A204.1 (cell line): Measurements from ENCODE around the gene NOX4.
"Not testable (repeated sequence)": the region's sequence is repeated elsewhere in the genome, so short reads cannot be mapped to it uniquely, and the experiment has no call there.

Experiments used
- FAIRE-seq: peaks from 2 replicates; lab custom pipeline; 2012; peaks lifted over from hg19 to GRCh38; lab: Jason Lieb, UNC

Gene NOX4

DNA sequence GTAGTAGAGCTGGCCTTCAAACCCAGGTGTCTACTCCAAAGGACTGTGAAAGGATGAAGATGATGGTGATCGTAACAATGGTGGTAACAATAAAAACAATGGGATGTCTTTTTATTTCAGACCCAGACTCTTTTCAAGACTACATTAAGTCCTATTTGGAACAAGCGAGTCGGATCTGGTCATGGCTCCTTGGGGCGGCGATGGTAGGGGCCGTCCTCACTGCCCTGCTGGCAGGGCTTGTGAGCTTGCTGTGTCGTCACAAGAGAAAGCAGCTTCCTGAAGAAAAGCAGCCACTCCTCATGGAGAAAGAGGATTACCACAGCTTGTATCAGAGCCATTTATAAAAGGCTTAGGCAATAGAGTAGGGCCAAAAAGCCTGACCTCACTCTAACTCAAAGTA is 196.2 kb downstream of the NOX4 start:
- not testable (repeated sequence) for FAIRE-seq

DNA sequence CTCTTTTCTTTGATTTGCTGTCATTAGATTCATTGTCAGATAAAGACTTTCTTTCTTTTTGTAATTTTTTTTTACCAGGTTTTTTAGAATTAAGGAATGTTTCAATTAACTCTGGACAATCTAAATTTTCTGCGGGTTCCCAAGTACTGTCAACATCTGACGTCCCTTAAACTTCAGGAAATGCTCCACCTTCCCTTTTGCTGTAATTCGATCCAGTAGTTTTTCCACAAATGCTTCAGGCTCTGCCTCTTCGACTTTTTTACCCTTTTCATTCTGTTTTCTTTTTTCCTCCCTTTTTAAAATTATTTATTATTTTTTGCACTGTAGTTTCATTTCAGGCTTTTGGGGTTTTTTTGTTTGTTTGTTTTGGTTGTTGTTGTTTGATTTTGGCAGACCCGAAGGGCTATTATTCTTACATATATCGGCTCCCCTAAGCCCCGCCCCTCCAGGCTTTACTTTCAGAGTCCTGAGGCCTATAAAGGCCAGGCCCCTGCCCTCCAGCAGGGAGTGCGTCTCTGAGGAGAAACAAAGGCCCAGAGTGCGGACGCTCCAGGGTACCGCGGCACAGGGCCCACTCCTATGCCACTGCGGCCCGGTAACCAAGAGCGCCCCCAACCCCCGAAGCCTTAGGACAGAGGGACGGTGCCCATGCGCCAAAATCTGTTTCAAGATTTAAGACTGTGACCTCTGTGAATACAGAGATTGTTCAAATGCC is 197.1 kb downstream of the NOX4 start:
- no peak for FAIRE-seq

DNA sequence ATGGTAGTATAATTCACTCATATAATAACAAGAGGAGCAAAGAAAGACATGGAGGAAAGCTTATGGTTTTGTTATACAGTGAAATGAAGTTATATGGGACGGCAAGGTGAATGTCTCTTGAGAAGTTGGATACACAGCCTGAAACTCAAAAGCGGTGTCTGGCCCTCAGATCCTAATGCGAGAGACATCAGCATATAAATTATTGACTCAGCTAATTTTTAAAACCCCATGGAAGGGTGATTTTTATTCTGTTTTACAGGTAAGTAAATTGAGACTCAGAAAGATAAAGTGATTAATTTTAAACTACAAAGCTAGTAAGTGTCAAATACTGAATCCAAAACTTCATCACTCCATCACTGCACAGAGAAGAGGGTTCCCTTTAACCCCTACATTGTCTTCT is 203.2 kb downstream of the NOX4 start:
- not testable (repeated sequence) for FAIRE-seq

DNA sequence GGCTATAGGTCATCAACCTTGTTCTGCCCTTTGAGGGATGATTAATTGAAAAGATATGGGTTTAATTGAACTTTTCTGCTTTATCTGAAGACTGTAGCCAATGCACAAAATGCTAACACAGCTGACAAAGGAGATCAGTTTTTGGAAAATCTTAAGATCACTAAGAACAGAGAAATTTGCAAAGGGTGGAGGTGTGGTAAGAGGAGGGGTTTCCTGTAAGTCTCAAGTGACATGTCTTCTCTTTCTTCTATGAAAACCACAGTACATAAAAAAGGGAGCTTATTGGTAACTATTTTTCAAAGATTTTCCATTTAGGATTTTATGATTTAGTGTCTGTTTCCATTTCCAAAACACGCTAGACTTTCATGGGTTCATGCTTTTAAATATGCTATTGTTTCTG is 204.6 kb downstream of the NOX4 start:
- FAIRE-seq, result not testable (repeated sequence)

DNA sequence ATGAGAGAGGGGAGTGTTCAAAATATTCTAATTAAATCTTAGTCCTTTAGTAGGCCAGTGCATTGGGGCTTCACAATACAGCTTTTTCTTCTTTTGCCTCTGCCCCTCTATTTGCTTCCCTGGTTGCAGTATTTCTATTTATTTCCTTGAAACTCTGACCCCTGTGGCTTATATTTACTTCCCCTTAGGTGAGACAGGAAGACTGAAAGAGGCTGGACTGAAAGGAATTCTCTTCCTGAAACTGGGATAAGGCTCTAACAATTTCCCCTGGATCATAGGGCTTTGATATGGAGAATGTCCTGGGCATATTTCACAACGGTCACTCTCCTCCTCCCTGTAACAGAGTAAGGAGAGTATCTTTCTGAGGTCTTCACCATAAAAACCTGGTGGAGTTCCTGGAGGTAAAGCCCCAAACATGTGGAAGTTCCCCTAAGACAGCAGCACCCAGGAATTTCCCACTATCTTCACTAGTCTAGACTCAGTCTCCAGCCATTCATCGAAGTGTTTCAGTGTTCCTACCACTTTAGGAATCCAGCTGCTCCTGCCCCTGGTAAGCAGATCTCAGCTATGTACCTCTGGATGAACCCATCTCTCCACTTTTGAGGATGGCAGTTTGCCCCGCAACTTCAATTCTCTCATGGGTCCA is 210.0 kb downstream of the NOX4 start:
- not testable (repeated sequence) for FAIRE-seq

DNA sequence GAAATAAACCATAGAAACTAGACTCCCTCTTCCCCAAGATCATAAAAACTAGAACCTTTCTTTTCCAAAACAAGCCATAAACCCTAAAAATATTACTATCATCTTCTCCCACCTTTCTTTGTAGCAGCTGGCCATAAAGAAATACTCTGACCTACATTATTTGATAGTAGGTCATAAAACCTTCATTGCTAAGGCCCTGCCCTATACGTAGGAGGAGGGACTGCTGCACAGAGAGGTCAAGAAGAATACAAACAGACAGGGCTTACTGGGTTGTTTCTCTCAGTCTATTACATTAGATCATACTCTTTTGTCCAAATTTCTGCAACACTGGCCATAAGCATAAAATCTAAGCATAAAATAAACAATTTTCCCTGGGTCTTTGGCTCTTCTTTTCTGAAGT is 212.0 kb downstream of the NOX4 start:
- no peak for FAIRE-seq

DNA sequence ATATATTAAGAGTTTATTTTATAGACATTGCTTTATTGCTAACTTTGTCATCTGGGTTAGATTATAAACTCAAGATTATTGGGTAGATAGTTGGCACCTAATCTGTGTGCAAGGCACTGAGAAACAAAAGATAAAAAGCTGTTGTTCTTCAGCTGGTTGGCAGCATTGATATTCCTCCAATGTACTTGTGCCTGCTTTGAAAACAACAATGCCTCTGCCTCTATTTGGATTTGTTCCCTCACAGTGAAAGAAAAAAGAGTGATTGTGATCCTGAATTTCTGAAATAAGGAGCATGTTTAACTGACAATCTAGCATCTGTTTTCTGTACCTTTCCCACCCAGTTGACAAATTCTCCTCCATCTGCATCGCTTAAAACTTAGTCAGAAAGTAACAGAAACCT is 215.2 kb downstream of the NOX4 start:
- FAIRE-seq, result no peak
